Forelimb muscle (tissue), 1 donor: ENCODE measurements around the gene GNPNAT1. TPM values are rescaled to one million over a fixed set of nuclear protein-coding genes. Genes with fewer than 3 reads are reported as not detected.

ENCODE experiments used
- DNase-seq: peaks from one replicate; pipeline ENCODE4 v3.0.0-alpha.2; 2013; ENCODE audit warnings: low read depth
- polyA plus RNA-seq: library from polyadenylated mRNA; unstranded; fragments of 120-200 nt; gene quantifications from one replicate; pipeline ENCODE4 v1.2.1, GENCODE V29; 2013; ENCODE audit not compliant: insufficient read length

GNPNAT1 gene
- polyA plus RNA-seq, result 14.1 TPM

DNA sequence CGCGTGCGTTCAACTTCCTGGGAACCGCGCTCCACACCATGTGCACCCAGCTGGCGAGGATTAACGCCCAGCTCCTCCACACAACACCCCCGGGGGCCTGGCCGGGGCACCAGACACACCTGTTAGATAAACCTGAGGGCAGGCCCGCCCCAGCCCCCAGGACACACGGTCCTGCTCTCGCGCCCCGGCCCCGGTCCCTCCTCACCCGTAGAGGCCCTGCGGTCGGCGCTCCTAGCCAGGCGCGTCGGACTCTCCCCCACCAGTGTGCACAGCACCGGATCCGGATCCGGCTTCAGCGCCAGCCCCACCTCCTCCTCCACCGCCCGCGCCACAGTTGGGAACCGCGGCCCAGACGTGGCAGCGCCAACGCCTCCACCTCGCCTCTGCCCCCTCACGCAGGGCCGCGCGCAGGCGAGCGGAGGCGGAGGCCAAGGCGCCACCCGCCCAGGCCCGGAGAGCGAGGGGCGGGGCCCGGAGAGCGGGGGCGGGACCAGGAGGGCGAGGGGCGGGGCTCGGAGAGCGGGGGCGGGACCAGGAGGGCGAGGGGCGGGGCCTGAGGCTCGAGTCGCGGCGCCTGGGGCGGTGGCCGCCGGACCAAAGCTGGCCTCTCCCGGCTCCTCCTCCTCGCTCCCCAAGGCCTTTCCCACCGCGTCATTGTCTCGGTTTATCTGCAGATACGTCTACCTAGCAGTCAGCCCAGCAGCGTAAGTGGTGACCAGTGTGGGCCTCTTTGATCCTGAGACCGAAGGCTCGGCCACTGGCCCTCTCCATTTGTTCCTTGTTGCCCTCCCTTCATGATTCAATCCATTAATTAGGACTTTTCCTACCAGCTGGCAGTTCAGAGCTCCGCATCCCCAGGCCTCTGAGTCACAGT lies at the start of gene GNPNAT1:
Gene GNPNAT1 (minus strand): TSS at position 385 of the 874 bp plus-strand sequence. CDS start 6,957 bp downstream, outside the sequence.
- DNase-seq, result no peak

DNA sequence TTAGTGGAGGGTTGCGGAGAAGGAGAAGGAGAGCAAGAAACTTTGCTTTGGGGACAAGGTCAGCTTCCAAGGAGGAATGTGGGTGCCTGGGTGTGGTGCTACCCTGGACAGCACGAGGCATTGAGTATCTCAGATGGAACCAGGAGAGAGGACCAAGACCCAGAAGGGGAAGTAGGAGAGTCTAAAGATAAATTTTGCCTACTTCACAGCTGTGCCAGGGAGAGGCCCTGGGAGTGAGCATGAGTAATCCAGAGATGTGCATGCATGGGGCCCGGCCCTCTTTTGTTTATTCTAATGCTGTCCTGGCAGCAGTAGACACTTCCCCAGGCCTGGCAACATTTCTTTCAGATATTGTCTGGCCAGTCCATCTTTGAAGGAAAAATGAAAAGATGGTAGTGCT lies 49.5 kb upstream of the GNPNAT1 start:
- DNase-seq, result no peak

GRCh38 chr14:52837451-52837850 lies 46.0 kb upstream of the GNPNAT1 start:
- no peak for DNase-seq

DNA sequence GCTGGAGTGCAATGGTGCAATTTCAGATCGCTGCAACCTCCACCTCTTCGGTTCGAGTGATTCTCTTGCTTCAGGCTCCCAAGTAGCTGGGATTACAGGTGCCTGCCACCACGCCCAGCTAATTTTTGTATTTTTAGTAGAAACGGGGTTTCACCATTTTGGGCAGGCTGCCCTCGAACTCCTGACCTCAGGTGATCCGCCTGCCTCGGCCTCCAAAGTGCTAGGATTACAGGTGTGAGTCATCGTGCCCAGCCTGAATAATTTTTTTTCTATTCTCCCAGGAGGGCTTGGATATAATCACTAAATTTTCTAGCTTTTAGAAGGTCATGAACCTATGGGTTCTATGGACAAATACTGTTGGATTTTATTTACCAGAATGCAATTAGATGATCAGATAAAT lies 44.7 kb upstream of the GNPNAT1 start:
- DNase-seq, result no peak

- no peak for DNase-seq
These were observed 43.9 kb upstream of the GNPNAT1 start for GRCh38 chr14:52835122-52835903.

- DNase-seq, result no peak
These were observed 43.0 kb upstream of the GNPNAT1 start for GRCh38 chr14:52834440-52834842.

GRCh38 chr14:52833891-52834290 lies 42.5 kb upstream of the GNPNAT1 start:
- DNase-seq, result no peak

DNA sequence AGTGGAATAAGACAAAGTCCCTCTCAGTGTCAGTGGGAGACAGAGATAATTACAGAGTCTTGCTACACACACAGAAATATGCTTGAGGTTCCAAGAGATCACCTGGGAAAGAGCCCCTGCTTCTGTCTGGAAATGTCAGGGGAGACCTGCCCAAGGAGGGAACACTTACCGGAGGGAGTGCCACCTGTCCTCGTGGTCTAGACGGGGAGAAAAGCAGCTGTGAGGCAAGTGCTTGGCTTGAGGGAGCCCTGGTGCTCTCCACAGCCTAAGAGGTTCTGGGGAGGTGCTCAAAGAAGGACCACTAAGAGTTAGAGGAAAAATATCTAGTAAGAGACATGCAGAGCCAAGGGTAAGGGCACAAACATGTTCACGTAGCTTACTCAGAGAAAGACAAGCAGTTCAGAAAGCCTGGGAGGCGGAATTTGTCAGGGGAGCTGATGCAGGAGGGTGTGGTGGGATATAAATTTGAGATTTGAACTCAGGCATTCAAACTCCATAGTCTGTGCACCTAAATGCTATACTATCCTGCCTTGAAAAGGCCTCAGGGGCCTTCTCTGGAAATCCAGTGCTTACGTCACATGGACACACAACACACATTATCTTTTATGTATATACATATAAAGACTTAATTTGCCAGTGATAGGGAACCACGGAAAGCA lies 38.2 kb upstream of the GNPNAT1 start:
- no peak for DNase-seq

DNA sequence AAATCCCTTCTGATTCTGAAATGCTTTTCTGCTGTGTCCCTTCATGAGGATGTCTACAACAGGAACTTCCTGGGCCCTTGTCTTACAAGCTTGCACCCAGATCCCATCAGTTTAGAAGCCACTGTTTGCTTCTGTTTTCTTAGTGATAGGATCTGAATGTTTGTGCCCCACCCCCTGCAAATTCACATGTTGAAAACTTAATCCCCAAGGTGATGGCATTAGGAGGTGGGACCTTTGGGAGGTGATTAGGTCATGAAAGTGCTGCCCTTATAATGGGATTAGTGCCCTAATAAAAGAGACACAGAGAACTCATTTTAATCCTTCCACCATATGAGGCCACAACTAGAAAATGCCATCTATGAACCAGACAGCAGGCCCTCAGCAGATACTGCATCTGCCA lies 36.0 kb upstream of the GNPNAT1 start:
- DNase-seq, result no peak

DNA sequence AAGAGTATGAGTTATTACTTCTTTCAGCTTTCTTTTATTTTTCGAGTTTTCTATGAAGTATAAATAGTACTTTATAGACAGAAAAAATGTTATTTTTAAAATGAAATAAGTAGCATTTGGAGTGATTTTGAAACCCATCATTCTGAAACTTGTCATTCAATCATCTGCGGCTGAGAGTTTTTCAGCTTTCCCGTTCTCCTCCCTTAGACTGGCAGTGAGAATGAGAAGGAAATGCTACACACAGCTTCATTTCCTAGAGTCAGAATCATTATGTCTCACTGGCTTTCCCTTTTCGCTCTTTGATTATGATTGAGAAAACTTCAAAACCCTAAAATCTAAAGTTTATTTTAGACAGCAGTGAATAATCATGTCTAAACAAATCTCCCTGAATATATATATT lies 33.7 kb upstream of the GNPNAT1 start:
- no peak for DNase-seq

DNA sequence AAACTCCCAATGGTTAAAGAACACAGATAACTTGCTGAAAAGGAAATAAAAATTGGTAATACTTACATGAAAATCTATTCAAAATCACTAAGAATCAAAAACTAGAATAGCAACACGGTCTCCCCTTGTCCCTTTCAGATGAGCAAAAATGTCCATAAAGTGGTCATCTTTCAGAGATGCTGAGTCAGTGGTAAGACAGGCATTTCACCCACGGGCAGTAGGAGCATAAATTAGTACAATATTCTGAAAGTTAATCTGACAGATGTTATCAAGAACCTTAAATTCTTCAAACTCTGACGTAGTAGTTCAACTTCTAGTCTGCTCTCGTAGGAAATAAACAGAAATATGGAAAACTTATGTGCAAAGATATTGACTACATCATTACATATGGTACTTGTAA lies 33.1 kb upstream of the GNPNAT1 start:
- no peak for DNase-seq

DNA sequence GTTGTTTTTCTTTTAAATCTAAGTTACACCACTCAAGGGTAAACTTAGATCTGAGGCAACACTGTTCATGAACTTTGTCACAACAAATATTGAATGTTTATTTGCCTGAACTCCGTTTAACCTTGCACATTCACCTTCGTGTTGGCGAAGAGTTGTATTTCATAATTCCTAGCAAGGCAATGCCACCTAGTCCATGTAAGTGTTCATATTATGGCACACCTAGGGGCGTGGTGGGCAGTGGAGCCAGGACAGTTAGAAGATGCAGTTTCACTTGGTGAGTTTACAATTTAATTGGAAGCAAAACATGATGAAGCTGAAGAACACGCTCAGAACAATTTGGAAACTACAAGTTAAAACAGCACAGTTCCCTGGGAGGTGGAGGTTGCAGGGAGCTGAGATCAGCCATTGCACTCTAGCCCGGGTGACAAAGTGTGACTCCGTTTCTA lies 30.4 kb upstream of the GNPNAT1 start:
- no peak for DNase-seq

GRCh38 chr14:52808101-52808500 lies 16.7 kb upstream of the GNPNAT1 start:
- no peak for DNase-seq

DNA sequence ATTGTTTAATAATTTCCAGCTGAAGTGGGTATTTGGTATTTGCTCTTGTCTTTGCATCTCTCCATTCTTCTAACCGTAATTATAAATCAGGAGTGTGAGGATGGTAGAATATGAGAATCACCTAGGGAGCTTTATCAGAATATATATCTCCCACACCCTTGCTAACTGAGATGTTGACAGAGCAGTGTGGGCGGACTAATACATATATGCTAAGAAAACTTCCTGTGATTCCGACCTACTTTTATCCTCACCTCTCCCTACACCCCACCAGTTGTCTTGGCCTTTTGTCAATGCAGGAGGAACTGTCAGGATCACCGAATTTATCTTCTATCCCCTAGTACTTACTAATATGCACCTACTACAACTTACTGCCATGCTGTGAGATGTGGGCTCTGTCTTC lies 14.7 kb upstream of the GNPNAT1 start:
- no peak for DNase-seq

GRCh38 chr14:52802597-52802996 lies 11.2 kb upstream of the GNPNAT1 start:
- DNase-seq, result no peak

DNA sequence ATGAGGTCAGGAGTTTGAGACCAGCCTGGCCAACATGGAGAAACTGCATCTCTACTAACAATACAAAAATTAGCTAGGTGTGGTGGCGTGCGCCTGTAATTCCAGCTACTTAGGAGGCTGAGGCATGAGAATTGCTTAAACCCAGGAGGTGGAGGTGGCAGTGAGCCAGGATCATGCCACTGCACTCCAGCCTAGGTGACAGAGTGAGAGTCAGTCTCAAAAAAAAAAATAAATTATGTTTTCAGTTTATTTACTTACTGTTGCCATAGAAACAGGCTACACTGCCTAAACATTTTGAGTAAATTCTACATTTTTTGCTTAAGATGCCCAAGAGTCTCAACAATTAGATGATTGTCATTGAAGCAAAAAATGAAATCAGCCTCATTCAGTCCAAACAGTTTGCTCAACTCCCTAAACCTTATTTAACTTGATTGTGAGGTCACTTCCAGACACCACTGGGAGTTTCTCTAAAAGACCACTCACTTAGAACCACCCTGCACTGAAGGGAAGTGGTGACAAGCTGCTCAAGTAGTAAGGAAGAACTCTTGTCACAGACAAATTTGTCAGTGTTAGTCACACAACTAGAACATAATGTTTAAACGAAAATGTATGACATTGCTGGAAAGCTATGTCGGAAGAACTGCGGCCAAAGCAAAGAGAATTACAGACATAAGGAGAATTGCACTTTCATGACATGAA lies 9.8 kb upstream of the GNPNAT1 start:
- no peak for DNase-seq

GRCh38 chr14:52798826-52799225 lies 7.4 kb upstream of the GNPNAT1 start:
- no peak for DNase-seq

DNA sequence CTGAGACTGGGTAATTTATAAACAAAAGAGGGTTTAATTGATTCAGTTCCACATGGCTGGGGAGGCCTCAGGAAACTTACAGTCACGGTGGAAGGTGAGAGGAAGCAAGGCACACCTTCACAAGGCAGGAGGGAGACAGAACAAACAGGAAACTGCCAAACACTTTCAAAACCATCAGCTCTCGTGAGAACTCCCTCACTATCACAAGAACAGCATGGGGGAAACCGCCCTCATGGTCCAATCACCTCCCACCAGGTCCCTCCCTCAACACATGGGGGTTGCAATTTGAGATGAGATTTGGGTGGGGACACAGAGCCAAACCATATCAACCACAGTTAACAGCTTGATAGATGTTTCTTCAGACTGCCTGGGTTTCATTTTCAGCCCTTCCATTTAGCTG lies 6.2 kb upstream of the GNPNAT1 start:
- no peak for DNase-seq

- DNase-seq, result no peak
These were observed 1.7 kb upstream of the GNPNAT1 start for GRCh38 chr14:52793061-52793460.

- no peak for DNase-seq
These were observed 649 bp upstream of the GNPNAT1 start for GRCh38 chr14:52792097-52792415.

- no peak for DNase-seq
These were observed 618 bp downstream of the GNPNAT1 start for GRCh38 chr14:52790756-52791222.
